ENCODE measurements around the gene ZFP57. TPM values are rescaled to one million over a fixed set of nuclear protein-coding genes. Genes with fewer than 3 reads are reported as not detected.
A peak's percentile ranks its signal among the peaks of the same experiment; 100 is the strongest.

ZFP57 gene
- total RNA-seq, 1 experiment from 2014 or later: 6.4 TPM

DNA sequence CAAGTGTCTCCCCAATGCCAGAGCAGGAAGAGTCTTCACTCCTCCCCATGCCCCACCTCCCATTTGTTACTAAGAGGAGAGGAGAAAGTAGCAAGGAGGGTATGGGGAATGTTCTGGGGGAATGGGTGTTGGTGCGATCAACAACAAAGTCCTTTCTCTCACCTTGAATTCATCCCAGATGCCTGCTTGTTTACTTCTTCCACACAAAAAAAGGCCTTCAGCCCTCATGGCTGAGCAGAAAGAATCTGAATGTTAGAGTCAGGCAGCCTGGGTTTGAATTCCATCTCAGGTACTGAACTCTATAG lies 14.2 kb downstream of the ZFP57 start:
- ATAC-seq: peak; percentile 43
- Mint-ChIP-seq H3K27ac (peak overlapping the region; percentile 99), H3K27me3 (ENCODE audit: low read depth) (peaks cover 28% of the 10 kb centered on the region), H3K36me3 (no peaks in the 10 kb centered on the region), H3K9me3 (no peaks in the 10 kb centered on the region), H3K4me3 (peak overlapping the region; percentile 14), H3K4me1 (peaks cover 70% of the 10 kb centered on the region)
- CTCF ChIA-PET: interaction anchor here (1.0 to 2.9 kb wide), 10 partner anchors 10 to 168 kb away, joined by 3 to 107 read pairs (median 18); partner anchors contain the start of genes GABBR1 and ZFP57
- TF ChIP-seq TP53 (CRISPR knock-in tag; IDR thresholded peaks at IDR 0.05): no peak
- TF ChIP-seq NR3C1 (CRISPR knock-in tag; conservative IDR thresholded peaks at IDR 0.05; ENCODE audit: low read depth): no peak
- TF ChIP-seq, protein P1, sequence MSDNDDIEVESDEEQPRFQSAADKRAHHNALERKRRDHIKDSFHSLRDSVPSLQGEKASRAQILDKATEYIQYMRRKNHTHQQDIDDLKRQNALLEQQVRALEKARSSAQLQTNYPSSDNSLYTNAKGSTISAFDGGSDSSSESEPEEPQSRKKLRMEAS (CRISPR knock-in tag; IDR thresholded peaks at IDR 0.05): 0 out of 2 replicates have a peak, but pooled peaks have one; percentile 28
- TF ChIP-seq, protein P2, sequence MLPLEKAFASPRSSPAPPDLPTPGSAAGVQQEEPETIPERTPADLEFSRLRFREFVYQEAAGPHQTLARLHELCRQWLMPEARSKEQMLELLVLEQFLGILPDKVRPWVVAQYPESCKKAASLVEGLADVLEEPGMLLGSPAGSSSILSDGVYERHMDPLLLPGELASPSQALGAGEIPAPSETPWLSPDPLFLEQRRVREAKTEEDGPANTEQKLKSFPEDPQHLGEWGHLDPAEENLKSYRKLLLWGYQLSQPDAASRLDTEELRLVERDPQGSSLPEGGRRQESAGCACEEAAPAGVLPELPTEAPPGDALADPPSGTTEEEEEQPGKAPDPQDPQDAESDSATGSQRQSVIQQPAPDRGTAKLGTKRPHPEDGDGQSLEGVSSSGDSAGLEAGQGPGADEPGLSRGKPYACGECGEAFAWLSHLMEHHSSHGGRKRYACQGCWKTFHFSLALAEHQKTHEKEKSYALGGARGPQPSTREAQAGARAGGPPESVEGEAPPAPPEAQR (CRISPR knock-in tag; IDR thresholded peaks at IDR 0.05): 0 out of 2 replicates have a peak, but pooled peaks have one; percentile 37
- TF ChIP-seq, protein P3, sequence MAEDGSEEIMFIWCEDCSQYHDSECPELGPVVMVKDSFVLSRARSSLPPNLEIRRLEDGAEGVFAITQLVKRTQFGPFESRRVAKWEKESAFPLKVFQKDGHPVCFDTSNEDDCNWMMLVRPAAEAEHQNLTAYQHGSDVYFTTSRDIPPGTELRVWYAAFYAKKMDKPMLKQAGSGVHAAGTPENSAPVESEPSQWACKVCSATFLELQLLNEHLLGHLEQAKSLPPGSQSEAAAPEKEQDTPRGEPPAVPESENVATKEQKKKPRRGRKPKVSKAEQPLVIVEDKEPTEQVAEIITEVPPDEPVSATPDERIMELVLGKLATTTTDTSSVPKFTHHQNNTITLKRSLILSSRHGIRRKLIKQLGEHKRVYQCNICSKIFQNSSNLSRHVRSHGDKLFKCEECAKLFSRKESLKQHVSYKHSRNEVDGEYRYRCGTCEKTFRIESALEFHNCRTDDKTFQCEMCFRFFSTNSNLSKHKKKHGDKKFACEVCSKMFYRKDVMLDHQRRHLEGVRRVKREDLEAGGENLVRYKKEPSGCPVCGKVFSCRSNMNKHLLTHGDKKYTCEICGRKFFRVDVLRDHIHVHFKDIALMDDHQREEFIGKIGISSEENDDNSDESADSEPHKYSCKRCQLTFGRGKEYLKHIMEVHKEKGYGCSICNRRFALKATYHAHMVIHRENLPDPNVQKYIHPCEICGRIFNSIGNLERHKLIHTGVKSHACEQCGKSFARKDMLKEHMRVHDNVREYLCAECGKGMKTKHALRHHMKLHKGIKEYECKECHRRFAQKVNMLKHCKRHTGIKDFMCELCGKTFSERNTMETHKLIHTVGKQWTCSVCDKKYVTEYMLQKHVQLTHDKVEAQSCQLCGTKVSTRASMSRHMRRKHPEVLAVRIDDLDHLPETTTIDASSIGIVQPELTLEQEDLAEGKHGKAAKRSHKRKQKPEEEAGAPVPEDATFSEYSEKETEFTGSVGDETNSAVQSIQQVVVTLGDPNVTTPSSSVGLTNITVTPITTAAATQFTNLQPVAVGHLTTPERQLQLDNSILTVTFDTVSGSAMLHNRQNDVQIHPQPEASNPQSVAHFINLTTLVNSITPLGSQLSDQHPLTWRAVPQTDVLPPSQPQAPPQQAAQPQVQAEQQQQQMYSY (CRISPR knock-in tag; IDR thresholded peaks at IDR 0.05): no peak
- 0 out of 2 replicates have a peak, but pooled peaks have one; percentile 27 for TF ChIP-seq FOXK1 (CRISPR knock-in tag; IDR thresholded peaks at IDR 0.05)
- POLR2A ChIA-PET: interaction anchor here (1.7 to 2.4 kb wide), 3 partner anchors 9 to 33 kb away, joined by 6 to 14 read pairs (median 6); partner anchors contain the start of gene GABBR1
- DNase-seq (ENCODE audit: low spot score): no peak

DNA sequence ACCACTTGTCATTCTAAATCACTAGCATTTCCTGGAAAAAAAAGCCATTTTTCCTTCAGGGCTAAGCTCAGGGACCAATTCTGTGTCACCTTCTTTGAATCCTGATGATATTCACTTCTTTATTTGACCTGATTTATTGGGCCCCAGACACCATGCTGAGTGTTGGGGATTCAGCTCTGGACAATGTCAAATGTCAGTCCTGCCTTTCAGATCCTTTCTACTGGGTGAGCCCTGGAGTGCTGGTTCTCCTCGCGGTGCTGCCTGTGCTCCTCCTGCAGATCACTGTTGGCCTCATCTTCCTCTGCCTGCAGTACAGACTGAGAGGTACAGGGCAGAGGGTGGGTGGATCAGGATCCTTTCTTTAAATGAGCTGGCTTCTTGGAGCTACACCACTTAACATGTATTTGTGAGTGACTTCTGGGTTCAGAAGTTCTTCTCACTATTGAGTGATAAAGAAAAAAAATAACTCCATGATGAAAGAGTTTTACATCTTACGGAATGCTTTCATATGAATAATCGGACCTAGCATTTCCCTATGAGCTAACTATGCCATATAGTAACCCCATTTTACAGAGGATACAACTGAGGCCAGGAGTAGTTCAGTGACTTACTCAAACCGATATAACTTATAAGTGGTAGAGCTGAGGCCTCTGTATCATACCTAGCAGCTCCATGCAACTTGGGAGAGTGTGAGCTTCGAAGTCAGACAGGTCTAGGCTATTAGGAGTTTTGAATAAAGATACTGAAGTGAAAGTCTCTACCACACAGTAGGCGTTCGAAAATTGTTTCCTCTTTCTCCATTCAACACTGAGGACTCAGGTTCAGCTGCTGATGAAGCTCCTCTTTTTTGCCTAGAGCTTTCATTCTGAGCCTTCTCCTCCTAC lies 14.8 kb downstream of the ZFP57 start:
- Mint-ChIP-seq H3K4me1 (peaks cover 73% of the 10 kb centered on the region), H3K9me3 (no peaks in the 10 kb centered on the region), H3K4me3 (peak overlapping the region; percentile 14), H3K27ac (peak overlapping the region; percentile 99), H3K36me3 (no peaks in the 10 kb centered on the region), H3K27me3 (ENCODE audit: low read depth) (peaks cover 23% of the 10 kb centered on the region)
- ChIA-PET POLR2A (interaction anchor here (1.7 to 2.4 kb wide), 3 partner anchors 9 to 33 kb away, joined by 6 to 14 read pairs (median 6); partner anchors contain the start of gene GABBR1), CTCF (interaction anchor here (0.5 to 2.9 kb wide), 12 partner anchors 12 to 169 kb away, joined by 3 to 107 read pairs (median 10); partner anchors contain the start of genes GABBR1 and ZFP57)
- TF ChIP-seq, protein P2 (CRISPR knock-in tag; IDR thresholded peaks at IDR 0.05): no peak
- TF ChIP-seq, protein P4, sequence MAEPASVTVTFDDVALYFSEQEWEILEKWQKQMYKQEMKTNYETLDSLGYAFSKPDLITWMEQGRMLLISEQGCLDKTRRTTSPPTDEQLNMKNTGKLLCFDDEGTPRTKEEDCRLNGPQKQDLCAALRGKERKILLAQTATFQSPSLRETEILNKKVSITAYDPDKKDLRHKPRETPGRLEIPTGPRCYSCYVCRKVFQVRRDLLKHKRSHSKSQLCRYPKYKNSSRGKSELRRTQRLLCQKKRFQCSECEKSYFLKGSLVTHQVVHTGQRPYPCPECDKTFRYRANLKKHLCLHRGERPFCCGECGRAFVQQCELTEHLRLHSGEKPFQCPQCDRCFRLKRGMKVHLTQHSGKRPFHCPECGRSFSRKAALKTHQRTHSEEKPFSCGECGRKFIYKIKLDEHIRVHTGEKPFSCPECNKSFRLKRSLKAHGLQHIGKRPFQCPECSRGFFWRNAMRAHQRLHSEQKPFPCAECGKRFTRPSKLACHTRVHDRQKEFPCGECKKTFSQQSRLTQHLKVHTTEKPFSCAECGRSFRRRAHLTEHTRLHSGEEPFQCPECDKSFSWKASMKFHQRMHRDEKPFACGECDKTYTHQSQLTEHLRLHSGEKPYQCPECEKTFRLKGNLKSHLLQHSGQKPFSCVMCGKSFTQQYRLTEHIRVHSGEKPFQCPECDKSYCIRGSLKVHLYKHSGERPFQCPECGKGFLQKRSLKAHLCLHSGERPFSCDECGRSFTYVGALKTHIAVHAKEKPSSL (CRISPR knock-in tag; conservative IDR thresholded peaks at IDR 0.05): 0 out of 2 replicates have a peak, but pooled peaks have one; percentile 20
- peak; percentile 79 for TF ChIP-seq ZNF121 (CRISPR knock-in tag; IDR thresholded peaks at IDR 0.05)
- TF ChIP-seq, protein P1 (CRISPR knock-in tag; IDR thresholded peaks at IDR 0.05): 0 out of 2 replicates have a peak, but pooled peaks have one; percentile 5
- TF ChIP-seq TP53 (CRISPR knock-in tag; IDR thresholded peaks at IDR 0.05): no peak
- TF ChIP-seq GTF2I (CRISPR knock-in tag; conservative IDR thresholded peaks at IDR 0.05): 0 out of 2 replicates have a peak, but pooled peaks have one; percentile 66
- ATAC-seq (peak; percentile 13), DNase-seq (ENCODE audit: low spot score) (no peak)

Data from WTC11 (cell line).